SIG-M5 (cell line): ENCODE measurements around the gene GSTM5.
"Not testable (repeated sequence)": the region's sequence is repeated elsewhere in the genome, so short reads cannot be mapped to it uniquely, and the experiment has no call there.

ENCODE experiments used
- DNase-seq: peaks from one replicate; lab custom pipeline; 2025; lab: John Stamatoyannopoulos, UW

GSTM5 gene

GRCh38 chr1:109697066-109697465 lies 15.0 kb upstream of the GSTM5 start:
- no peak for DNase-seq

- DNase-seq = not testable (repeated sequence)
Measured at GRCh38 chr1:109697861-109698260, 14.2 kb upstream of the GSTM5 start.

- not testable (repeated sequence) for DNase-seq
Measured at GRCh38 chr1:109702940-109703339, 9.1 kb upstream of the GSTM5 start.

GRCh38 chr1:109704173-109704572 lies 7.9 kb upstream of the GSTM5 start:
- no peak for DNase-seq

- DNase-seq = no peak
Measured at GRCh38 chr1:109705411-109705810, 6.6 kb upstream of the GSTM5 start.

GRCh38 chr1:109708949-109709348 lies 3.1 kb upstream of the GSTM5 start:
- DNase-seq = not testable (repeated sequence)

GRCh38 chr1:109709822-109710221 lies 2.2 kb upstream of the GSTM5 start:
- DNase-seq = not testable (repeated sequence)

- no peak for DNase-seq
Measured at GRCh38 chr1:109712321-109712864, 342 bp downstream of the GSTM5 start.

- DNase-seq = no peak
Measured at GRCh38 chr1:109713636-109714035, 1.6 kb downstream of the GSTM5 start.

GRCh38 chr1:109714661-109715372 lies 2.8 kb downstream of the GSTM5 start:
- DNase-seq = no peak

GRCh38 chr1:109716121-109716520 lies 4.1 kb downstream of the GSTM5 start:
- DNase-seq = no peak

- DNase-seq = no peak
Measured at GRCh38 chr1:109716570-109717090, 4.6 kb downstream of the GSTM5 start.

- DNase-seq = no peak
Measured at GRCh38 chr1:109717729-109718128, 5.7 kb downstream of the GSTM5 start.

- DNase-seq = no peak
Measured at GRCh38 chr1:109718495-109718894, 6.4 kb downstream of the GSTM5 start.

GRCh38 chr1:109719337-109719837 lies 7.3 kb downstream of the GSTM5 start:
- DNase-seq = no peak

- no peak for DNase-seq
Measured at GRCh38 chr1:109721042-109721441, 9.0 kb downstream of the GSTM5 start.

- no peak for DNase-seq
Measured at GRCh38 chr1:109721971-109722370, 9.9 kb downstream of the GSTM5 start.

- DNase-seq = no peak
Measured at GRCh38 chr1:109722908-109723691, 11.0 kb downstream of the GSTM5 start.

- no peak for DNase-seq
Measured at GRCh38 chr1:109724933-109725332, 12.9 kb downstream of the GSTM5 start.

- no peak for DNase-seq
Measured at GRCh38 chr1:109725510-109725909, 13.5 kb downstream of the GSTM5 start.

- no peak for DNase-seq
Measured at GRCh38 chr1:109726007-109726406, 14.0 kb downstream of the GSTM5 start.

- no peak for DNase-seq
Measured at GRCh38 chr1:109726728-109727373, 14.8 kb downstream of the GSTM5 start.
